HG03066 (cell line): ENCODE data around the gene ADRB1.

Source experiments
- ATAC-seq: cut with Tn5 transposase; IDR thresholded peaks from one replicate; pipeline ENCODE4 v1.9.1; 2021; ENCODE audit warnings: low read depth; ENCODE audit not compliant: unreplicated experiment

ADRB1 gene

DNA sequence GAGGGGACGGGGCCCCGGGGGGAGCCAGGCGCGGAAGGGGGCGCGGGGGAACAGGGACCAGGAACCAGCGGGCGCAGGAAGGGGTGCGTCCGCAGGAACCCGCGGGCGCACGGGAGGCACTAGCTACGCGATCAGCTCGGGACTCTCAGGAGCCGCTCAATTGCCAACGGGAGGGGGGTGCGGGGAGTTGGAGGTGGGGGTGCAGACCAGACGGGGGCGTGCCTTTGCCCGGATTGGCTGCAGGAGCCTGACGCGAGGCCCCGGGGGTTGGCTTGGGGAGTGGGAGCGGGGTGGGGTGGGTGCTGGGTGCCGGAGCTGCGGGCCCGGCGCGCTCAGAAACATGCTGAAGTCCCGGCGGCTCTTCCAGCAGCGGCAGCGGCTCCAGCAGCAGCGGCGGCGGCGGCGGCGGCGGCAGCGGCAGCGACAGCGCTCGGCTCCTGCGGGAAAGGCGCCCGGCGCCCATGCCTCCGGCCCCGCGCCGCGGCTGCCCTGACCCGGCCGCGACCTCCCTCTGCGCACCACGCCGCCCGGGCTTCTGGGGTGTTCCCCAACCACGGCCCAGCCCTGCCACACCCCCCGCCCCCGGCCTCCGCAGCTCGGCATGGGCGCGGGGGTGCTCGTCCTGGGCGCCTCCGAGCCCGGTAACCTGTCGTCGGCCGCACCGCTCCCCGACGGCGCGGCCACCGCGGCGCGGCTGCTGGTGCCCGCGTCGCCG, at the start of gene ADRB1:
Gene ADRB1, plus strand, starts transcription at position 335 of the 715 bp plus-strand sequence. Its CDS starts 267 bp downstream, at position 602.
- ATAC-seq, result peak; percentile 56

DNA sequence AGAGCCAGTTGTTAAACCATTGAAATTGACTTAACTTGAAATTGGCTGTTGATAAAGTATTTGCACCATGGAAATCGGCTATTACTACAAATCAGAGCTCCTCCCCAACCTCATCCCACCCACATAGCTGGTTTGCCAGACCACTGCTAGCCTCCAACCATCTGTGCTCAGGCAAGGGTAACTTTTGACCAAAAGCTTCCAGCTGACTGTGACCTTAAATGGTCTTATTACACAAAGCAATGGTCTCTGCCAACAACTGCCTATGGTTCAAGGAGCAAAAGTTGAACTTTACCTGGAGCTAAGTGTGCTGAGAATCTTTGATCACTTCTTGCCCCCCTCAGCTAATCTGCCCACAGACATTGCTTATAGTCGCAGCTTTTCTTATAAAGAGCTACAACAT, 48.5 kb upstream of the ADRB1 start:
- ATAC-seq, result no peak

DNA sequence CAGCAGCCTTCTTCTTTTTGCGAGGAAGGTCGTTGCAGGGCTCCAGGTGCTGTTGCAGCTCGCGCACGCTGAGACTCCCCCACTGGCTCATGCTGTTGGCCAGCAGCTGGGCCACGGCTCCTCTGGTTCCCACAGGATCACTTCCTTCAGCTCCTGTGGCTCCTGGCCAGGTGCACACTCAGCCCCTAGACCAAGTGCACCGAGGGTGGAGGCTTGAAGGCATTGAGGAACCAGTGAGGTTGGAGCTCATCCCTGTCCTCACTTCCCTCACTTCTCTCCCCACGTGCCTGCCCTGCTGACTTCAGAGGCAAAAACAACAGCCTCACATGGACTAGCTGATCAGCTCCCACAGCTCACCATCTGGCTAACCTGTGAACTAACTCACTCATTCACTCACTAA, 46.2 kb upstream of the ADRB1 start:
- no peak for ATAC-seq

DNA sequence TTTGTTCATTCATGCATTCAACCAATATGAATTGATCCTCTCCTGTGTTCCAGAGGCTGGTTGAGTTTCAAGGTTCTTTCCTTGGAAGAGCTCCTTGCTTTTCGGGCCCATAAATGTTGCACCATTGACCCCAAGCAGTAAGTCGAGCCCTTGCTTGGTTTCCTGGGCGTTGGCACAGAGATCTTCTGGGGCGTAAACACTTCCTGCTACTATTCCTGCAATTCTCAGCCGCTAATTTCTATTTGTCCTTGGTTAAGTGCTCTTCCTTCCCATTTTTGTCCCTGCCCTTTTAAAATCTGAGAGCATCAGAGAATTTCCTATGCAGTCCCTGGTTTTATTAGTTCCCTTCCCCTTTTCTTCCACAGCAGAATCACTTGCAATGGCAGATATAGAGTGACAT, 44.1 kb upstream of the ADRB1 start:
- no peak for ATAC-seq

GRCh38 chr10:114000457-114001010, 43.1 kb upstream of the ADRB1 start:
- no peak for ATAC-seq

- ATAC-seq, result no peak
These were observed 41.2 kb upstream of the ADRB1 start for GRCh38 chr10:114002422-114002821.

GRCh38 chr10:114003161-114003941, 40.3 kb upstream of the ADRB1 start:
- ATAC-seq, result no peak

DNA sequence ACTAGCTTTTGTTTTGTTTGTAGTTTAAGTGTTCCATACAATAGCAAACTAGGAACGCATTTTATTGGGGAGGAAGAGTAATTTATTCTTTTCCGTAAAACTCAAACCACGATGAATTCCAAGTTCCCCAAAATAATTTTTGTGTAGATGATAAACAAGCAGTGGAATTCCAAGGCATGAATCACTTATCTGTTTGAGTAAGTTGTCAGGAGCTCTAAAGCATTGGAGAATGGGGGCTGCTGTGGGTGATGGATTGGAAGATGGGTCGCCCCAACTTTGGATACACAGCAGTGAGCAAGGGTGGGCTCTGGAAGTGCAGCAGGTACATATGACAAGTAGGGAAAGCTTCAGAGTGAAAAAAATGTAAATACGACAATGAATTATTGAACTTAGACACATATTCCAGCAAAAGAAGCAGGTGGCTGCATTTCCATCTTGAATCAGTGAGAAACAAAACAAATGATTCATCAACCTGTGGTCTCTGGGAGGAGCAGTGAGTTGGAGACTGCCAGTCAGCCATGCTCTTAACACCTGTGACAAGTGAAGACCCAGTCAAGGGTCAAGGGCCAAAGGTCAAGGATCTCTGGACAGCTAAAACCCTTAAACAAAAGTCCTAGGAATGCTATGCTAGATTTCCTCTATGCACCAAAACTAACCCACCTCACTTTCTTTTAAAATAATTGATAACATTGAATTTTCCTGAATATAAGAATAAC, 34.2 kb upstream of the ADRB1 start:
- ATAC-seq, result no peak

GRCh38 chr10:114010316-114010715, 33.4 kb upstream of the ADRB1 start:
- no peak for ATAC-seq

- ATAC-seq, result no peak
These were observed 31.0 kb upstream of the ADRB1 start for GRCh38 chr10:114012650-114013049.

- ATAC-seq, result no peak
These were observed 28.0 kb upstream of the ADRB1 start for GRCh38 chr10:114015708-114016107.

- ATAC-seq, result no peak
These were observed 26.4 kb upstream of the ADRB1 start for GRCh38 chr10:114017271-114017670.

DNA sequence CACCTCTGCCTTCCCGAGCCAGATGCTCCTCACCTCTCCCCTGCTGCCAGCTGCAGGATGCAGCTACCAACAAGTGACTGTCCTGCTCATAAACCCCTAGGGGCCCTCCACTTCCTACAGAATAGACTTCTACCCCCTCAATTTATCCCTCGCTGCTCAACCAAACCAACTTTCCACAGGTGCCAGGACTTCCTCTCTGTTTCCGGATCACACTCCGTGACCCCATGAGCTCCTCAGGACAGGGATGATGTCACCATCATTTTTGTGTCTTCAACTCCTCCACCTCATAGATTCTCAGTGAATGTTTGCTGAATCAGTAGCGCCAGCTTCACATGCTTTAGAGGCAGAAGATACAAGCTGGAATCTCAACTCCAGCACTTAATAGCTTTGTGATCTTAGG, 25.8 kb upstream of the ADRB1 start:
- ATAC-seq, result no peak

- ATAC-seq, result no peak
These were observed 24.4 kb upstream of the ADRB1 start for GRCh38 chr10:114019226-114019625.

GRCh38 chr10:114021154-114021553, 22.5 kb upstream of the ADRB1 start:
- ATAC-seq, result no peak

GRCh38 chr10:114021717-114022680, 21.7 kb upstream of the ADRB1 start:
- no peak for ATAC-seq

DNA sequence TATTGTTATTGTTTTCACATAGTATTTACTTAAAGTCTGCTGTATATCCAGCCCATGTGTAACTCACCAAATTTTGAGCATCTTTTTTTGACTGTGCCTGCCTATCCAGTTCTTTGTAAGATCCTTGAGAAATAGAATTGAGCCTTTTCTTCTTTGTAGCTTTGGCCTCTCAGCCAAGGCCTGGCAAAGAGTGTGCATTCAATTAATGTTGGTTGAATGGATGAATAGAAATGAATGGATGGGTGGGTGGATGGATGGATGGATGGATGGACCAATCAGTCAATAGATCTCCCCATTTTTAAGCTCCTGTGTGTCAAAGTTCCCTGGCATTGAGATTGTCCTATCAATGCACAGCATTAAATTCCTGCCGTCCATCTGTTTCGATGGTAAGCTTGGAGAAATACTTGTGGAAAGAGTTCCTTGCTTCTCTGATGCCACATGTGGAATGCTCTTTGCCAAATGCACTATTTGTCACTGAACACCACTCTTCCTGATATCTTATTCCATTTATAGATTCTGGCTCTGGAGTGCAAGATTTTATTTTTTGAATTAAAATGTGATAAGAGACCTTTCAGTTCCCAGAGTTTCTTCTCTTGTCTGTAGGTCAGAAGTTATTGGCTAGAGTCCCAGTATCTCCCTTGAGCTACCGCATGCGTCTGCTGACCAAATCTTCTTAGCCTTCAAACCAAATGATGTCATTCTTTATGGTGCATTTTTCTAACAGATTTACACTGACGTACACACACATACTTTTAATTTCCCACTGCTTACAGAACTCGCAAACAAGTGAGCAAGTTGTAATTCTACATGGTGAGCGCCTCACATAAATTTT, 20.7 kb upstream of the ADRB1 start:
- no peak for ATAC-seq

DNA sequence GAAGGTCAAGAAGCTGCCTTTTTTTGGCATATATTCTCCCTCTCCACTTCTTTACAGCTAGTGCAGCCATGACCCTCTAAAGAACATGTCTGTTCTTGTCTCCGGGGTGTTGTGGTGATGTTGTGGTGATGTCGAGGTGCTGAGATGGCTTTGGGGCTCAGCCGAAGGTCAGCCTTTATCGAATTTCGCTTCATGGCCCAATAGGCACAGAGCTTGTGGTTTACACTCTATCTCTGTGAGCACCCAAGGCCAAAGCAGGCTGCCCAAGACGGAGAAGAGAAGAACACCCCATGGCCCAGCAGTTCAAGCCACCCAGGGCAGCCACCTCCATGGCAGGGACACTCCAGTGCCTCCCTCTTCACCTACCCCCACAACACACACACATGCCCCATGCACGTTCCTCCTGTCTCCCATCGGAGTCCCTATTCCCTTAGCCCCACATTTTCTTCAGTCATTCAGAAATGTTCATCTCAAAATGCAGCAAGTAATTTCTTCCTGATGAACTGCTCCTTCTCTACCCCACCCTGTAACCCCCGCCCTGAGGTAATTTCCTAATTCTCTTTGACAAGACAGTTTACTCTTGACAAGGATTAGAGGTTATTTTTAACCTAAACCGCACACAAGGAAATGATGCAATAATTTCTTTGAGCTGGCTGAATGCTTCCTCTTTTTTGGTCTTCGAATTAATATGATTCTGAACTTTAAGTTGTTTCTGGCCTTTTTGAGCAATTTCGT, 18.6 kb upstream of the ADRB1 start:
- ATAC-seq, result peak; percentile 78
